K562 (cell line): ENCODE data around the gene MTERF4. TPM values are rescaled to one million over a fixed set of nuclear protein-coding genes. Genes with fewer than 3 reads are reported as not detected.
A peak's percentile ranks its signal among the peaks of the same experiment; 100 is the strongest.

Experiments used
- ATAC-seq: fragments of 200-7000 bp; cut with Tn5 transposase; 3 replicates; pipeline ENCODE4 v1.9.1; 2020; ENCODE audit warnings: moderate library complexity
- BruUV-seq: library from RNA; stranded (reverse); fragments of 400-500 nt; replicated peaks from 2 replicates; lab custom pipeline; 2021; lab: Mats Ljungman, UMichigan
- CTCF ChIA-PET: fragments of 300-600 bp; formaldehyde crosslinking; extraction: SDS; loops from one replicate; lab custom pipeline; 2021; ENCODE audit warnings: low intra/inter-chr PET ratio; lab: Yijun Ruan, JAX
- POLR2A ChIA-PET: fragments of 300-600, 350-650 bp; sonication (Branson Sonifier 250); formaldehyde crosslinking; extraction: SDS; loops from one replicate; lab custom pipeline; 2021; ENCODE audit warnings: antibody characterized with exemption, inconsistent platforms; lab: Yijun Ruan, JAX
- DNase-seq, 4 experiments: peaks; one replicate each; pipeline versions ENCODE4 v3.0.0 to v3.0.0-alpha.2; 2011 to 2018; ENCODE audit warnings: low spot score in 3 of 4, mixed read lengths in 3 of 4; ENCODE audit errors: extremely low read depth in 1 of 4
- FAIRE-seq: peaks from 2 replicates; lab custom pipeline; 2011; peaks lifted over from hg19 to GRCh38; lab: Jason Lieb, UNC
- H2AFZ ChIP-seq: 2 replicates; pipeline ENCODE4 v1.6.0; 2011; ENCODE audit warnings: low read depth, low read length, control low read depth, inconsistent platforms
- H3K27ac ChIP-seq: fragments of 200-600 bp; 3 replicates; pipeline ENCODE4 v1.8.0; 2011; ENCODE audit warnings: low read depth, mild to moderate bottlenecking, control low read depth, inconsistent platforms, low read length, moderate library complexity, mixed read lengths; ENCODE audit errors: extremely low read depth
- H3K27me3 ChIP-seq, 2 experiments: fragments of 300-600 bp in 1 of 2; 2 replicates in 1 of 2; 3 replicates in 1 of 2; pipeline versions ENCODE4 v1.6.0 to v1.8.0; 2011; ENCODE audit warnings: inconsistent platforms in 2 of 2, low read length in 2 of 2, mild to moderate bottlenecking in 1 of 2, mixed read lengths in 1 of 2, moderate library complexity in 1 of 2; ENCODE audit not compliant: control insufficient read depth in 2 of 2, insufficient read depth in 2 of 2
- H3K36me3 ChIP-seq: fragments of 300-600 bp; 3 replicates; pipeline ENCODE4 v1.8.0; 2011; ENCODE audit warnings: mild to moderate bottlenecking, low read length, inconsistent platforms; ENCODE audit not compliant: control insufficient read depth, insufficient read depth
- H3K4me1 ChIP-seq, 2 experiments: fragments of 200-600 bp in 1 of 2; replicated peaks in 1 of 2; 2 replicates in 1 of 2; 3 replicates in 1 of 2; pipeline versions ENCODE4 v1.5.1 to v1.8.0; 2011; ENCODE audit warnings: inconsistent platforms in 2 of 2, low read length in 2 of 2, mild to moderate bottlenecking in 1 of 2, mixed read lengths in 1 of 2, moderate library complexity in 1 of 2; ENCODE audit not compliant: control insufficient read depth in 2 of 2, insufficient read depth in 2 of 2
- H3K4me2 ChIP-seq: 2 replicates; pipeline ENCODE4 v1.6.1; 2011; ENCODE audit warnings: low read length, control low read depth, inconsistent platforms, mixed read lengths; ENCODE audit not compliant: insufficient read depth
- H3K4me3 ChIP-seq: fragments of 200-600 bp; sonication (generic), shearing (Covaris generic); 2 replicates; pipeline ENCODE4 v1.5.1; 2016; ENCODE audit warnings: control low read depth, inconsistent platforms
- H3K79me2 ChIP-seq: fragments of 200-600 bp; 3 replicates; pipeline ENCODE4 v1.8.0; 2011; ENCODE audit warnings: low read length, inconsistent platforms; ENCODE audit not compliant: control insufficient read depth, insufficient read depth
- H3K9ac ChIP-seq, 2 experiments: 2 replicates each; pipeline versions ENCODE4 v1.6.0 to v1.6.1; 2011; ENCODE audit warnings: low read depth in 2 of 2, low read length in 2 of 2, control low read depth in 1 of 2, inconsistent platforms in 1 of 2, mild to moderate bottlenecking in 1 of 2, mixed read lengths in 1 of 2; ENCODE audit not compliant: insufficient read depth in 1 of 2
- H3K9me1 ChIP-seq: one replicate; pipeline ENCODE4 v1.6.0; 2011; ENCODE audit warnings: inconsistent platforms, mild to moderate bottlenecking, low read length, moderate library complexity; ENCODE audit not compliant: control insufficient read depth, insufficient read depth
- H3K9me3 ChIP-seq: replicated peaks from 2 replicates; pipeline ENCODE4 v1.5.1; 2011; ENCODE audit warnings: low read depth, low read length, inconsistent platforms; ENCODE audit not compliant: control insufficient read depth, insufficient read depth
- H4K20me1 ChIP-seq: replicated peaks from 2 replicates; pipeline ENCODE4 v1.6.1; 2011; ENCODE audit warnings: low read length, inconsistent platforms, mixed read lengths; ENCODE audit not compliant: control insufficient read depth, insufficient read depth
- C11orf30 ChIP-seq: fragments of 450-650 bp; IDR thresholded peaks from 2 replicates; pipeline ENCODE4 v1.6.1; 2016; ENCODE audit warnings: low read depth, mild to moderate bottlenecking
- GTF2F1 ChIP-seq: IDR thresholded peaks from 2 replicates; pipeline ENCODE4 v1.6.1; 2011; ENCODE audit warnings: low read depth, low read length, improper control_type of control experiment
- HMG20A ChIP-seq: fragments of 450-650 bp; formaldehyde crosslinking; conservative IDR thresholded peaks from 2 replicates; pipeline ENCODE4 v1.4.0; 2020; ENCODE audit warnings: mild to moderate bottlenecking, mixed read lengths
- HMGN3 ChIP-seq: IDR thresholded peaks from 2 replicates; pipeline ENCODE4 v1.6.1; 2011; ENCODE audit warnings: borderline replicate concordance, low read depth, mild to moderate bottlenecking, mixed read lengths, low read length; ENCODE audit not compliant: insufficient read length; ENCODE audit errors: extremely low read depth
- KLF1 ChIP-seq: fragments of 450-650 bp; IDR thresholded peaks from 2 replicates; pipeline ENCODE4 v1.6.1; 2016; ENCODE audit warnings: missing genetic modification characterization, missing compliant biosample characterization
- NELFE ChIP-seq: IDR thresholded peaks from 2 replicates; pipeline ENCODE4 v1.6.1; 2011; ENCODE audit warnings: mild to moderate bottlenecking; ENCODE audit not compliant: insufficient read depth, insufficient read length
- NRF1 ChIP-seq, 2 experiments: fragments of 450-650 bp; IDR thresholded peaks in 1 of 2; conservative IDR thresholded peaks in 1 of 2; 2 replicates each; pipeline ENCODE4 v1.6.1; 2014; ENCODE audit warnings: mild to moderate bottlenecking in 2 of 2
- VEZF1 ChIP-seq: fragments of 200-800 bp; sonication (Bioruptor generic); IDR thresholded peaks from 2 replicates; pipeline ENCODE4 v1.6.1; 2017; ENCODE audit warnings: missing genetic modification characterization, missing compliant biosample characterization
- ZBTB7A ChIP-seq: IDR thresholded peaks from 2 replicates; pipeline ENCODE4 v1.6.1; 2011; ENCODE audit warnings: low read depth, mild to moderate bottlenecking, low read length, moderate library complexity, borderline replicate concordance; ENCODE audit not compliant: control insufficient read depth
- ZNF79 ChIP-seq: fragments of 250-450 bp; sonication (Bioruptor Pico); IDR thresholded peaks from 2 replicates; pipeline ENCODE4 v1.4.0; 2020; ENCODE audit warnings: low read depth, mild to moderate bottlenecking, moderate library complexity
- WGBS: fragments of 100-300 bp; shearing (Covaris generic); methylation state at CpG from one replicate; pipeline ENCODE4 v1.1.6; 2016; ENCODE audit warnings: low coverage, mixed read lengths; ENCODE audit not compliant: insufficient coverage; ENCODE audit errors: missing lambda C conversion rate; 5-methylcytosine and 5-hydroxymethylcytosine counted together
- in situ Hi-C: fragments of 300-500 bp; cut with MboI; formaldehyde crosslinking; loops from 4 replicates; pipeline ENCODE4 v1.15.0; 2018; ENCODE audit warnings: inconsistent platforms, mixed read lengths
- intact Hi-C: fragments of 100-400 bp; cut with micrococcal nuclease; formaldehyde crosslinking; loops from 2 replicates; pipeline ENCODE4 v1.14.2; 2022
- polyA plus RNA-seq, 8 experiments: library from polyadenylated mRNA; depleted of rRNA in 4 of 8; stranded (reverse) in 5 of 8; unstranded in 3 of 8; fragments of >200 nt; fragmentation: Nextera tagmentation in 2 of 8; fragmentation: Illumina TruSeq in 1 of 8; extraction: Ambion mirVana in 2 of 8; extraction: Trizol in 1 of 8; gene quantifications; 2 replicates each; pipeline versions ENCODE4 v1.2.1 to v1.2.3, GENCODE V29; 2011 to 2014; ENCODE audit warnings: inconsistent platforms in 1 of 8, missing spikeins in 1 of 8
- total RNA-seq, 7 experiments: library from RNA; depleted of rRNA in 6 of 7; stranded (reverse); fragments of >200 nt in 6 of 7; fragmentation: Illumina TruSeq in 2 of 7; extraction: Trizol in 2 of 7; gene quantifications; 2 replicates each; pipeline versions ENCODE4 v1.2.1 to v1.2.3, GENCODE V29; 2011 to 2021; ENCODE audit warnings: low replicate concordance in 1 of 7
- TF ChIP-seq, protein P1 (sequence below): sonication (generic); formaldehyde crosslinking; IDR thresholded peaks from 2 replicates; pipeline ENCODE4 v1.8.0; 2023; ENCODE audit warnings: missing genetic modification reagents, mild to moderate bottlenecking, borderline replicate concordance

MTERF4 gene
- total and polyA plus RNA-seq, 9 of the 15 experiments (the other 6 are each of a cell fraction or from before 2014, with no cell fraction given): 15.3 to 29.6 (median 21.2) TPM

- TF ChIP-seq, protein P1, sequence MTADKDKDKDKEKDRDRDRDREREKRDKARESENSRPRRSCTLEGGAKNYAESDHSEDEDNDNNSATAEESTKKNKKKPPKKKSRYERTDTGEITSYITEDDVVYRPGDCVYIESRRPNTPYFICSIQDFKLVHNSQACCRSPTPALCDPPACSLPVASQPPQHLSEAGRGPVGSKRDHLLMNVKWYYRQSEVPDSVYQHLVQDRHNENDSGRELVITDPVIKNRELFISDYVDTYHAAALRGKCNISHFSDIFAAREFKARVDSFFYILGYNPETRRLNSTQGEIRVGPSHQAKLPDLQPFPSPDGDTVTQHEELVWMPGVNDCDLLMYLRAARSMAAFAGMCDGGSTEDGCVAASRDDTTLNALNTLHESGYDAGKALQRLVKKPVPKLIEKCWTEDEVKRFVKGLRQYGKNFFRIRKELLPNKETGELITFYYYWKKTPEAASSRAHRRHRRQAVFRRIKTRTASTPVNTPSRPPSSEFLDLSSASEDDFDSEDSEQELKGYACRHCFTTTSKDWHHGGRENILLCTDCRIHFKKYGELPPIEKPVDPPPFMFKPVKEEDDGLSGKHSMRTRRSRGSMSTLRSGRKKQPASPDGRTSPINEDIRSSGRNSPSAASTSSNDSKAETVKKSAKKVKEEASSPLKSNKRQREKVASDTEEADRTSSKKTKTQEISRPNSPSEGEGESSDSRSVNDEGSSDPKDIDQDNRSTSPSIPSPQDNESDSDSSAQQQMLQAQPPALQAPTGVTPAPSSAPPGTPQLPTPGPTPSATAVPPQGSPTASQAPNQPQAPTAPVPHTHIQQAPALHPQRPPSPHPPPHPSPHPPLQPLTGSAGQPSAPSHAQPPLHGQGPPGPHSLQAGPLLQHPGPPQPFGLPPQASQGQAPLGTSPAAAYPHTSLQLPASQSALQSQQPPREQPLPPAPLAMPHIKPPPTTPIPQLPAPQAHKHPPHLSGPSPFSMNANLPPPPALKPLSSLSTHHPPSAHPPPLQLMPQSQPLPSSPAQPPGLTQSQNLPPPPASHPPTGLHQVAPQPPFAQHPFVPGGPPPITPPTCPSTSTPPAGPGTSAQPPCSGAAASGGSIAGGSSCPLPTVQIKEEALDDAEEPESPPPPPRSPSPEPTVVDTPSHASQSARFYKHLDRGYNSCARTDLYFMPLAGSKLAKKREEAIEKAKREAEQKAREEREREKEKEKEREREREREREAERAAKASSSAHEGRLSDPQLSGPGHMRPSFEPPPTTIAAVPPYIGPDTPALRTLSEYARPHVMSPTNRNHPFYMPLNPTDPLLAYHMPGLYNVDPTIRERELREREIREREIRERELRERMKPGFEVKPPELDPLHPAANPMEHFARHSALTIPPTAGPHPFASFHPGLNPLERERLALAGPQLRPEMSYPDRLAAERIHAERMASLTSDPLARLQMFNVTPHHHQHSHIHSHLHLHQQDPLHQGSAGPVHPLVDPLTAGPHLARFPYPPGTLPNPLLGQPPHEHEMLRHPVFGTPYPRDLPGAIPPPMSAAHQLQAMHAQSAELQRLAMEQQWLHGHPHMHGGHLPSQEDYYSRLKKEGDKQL: no peak
Observed at GRCh38 chr2:241102239-241102803, at the start of gene MTERF4 (continued).

DNA sequence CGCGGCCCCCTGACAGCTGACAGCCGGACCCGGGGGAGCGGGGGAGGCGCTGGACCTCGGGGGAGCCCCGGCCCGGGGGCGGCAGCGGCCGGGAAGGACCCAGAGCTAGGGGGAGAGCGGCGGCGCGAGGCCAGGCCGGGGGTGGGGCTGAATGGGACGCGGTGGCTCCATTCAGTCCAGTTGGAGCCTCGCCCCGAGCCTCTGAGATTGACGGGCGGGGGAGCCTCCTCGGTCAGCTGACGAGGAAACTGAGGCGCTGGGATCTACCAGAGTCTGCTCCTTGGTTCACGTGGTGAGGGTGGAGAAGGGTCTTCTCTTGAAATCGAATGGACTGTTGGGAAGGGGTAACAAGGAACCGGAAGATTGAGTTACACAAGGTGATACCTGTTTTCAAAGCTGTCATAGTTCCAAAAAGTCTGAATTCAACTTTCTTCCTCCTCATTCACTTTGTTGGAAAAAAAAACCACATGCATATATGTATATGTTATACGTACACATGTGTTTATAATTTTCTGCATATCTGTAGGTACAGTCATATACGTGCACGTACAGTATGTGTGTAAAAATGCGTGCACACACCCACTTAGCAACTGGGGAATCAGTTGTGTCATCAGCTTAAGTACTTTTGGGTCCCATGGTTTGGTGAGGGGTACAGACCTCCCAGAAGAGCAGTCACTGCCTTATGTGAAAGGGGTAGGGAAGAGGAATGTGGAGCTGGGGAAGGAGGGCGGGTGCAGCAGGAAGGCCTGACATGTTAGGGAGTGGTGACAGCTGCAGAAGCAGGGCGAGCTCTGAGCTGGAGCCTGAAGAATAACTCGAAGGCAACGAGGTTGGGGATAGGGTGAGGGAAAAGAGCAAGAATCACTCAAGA is 48.8 kb upstream of the MTERF4 start:
- POLR2A ChIA-PET: interaction anchor here (0.7 to 1.4 kb wide), 6 partner anchors 10 to 317 kb away, joined by 3 to 5 read pairs (median 4); partner anchors contain the start of gene MTERF4
- no peak for DNase-seq
- no TSS peak for BruUV-seq
- peaks cover 16% of the 10 kb centered on the region; the same call in 2 of the 3 replicates for H3K36me3 ChIP-seq
- no peaks in the 10 kb centered on the region for H4K20me1 ChIP-seq
- H3K4me3 ChIP-seq: peak overlapping the region; percentile 98
- 4% methylated on average over 21 of the region's 37 CpGs for WGBS
- H3K9me1 ChIP-seq: no peaks in the 10 kb centered on the region
- CTCF ChIA-PET: no interaction called here
- peak; percentile 11 for FAIRE-seq
- peak overlapping the region; percentile 59 to 93 for H3K9ac ChIP-seq
- H2AFZ ChIP-seq: peak overlapping the region; percentile 72
- H3K9me3 ChIP-seq: no peaks in the 10 kb centered on the region
- peaks cover 14 to 26% of the 10 kb centered on the region in 2 experiments; a peak in 4 of 5 replicates for H3K4me1 ChIP-seq
- ATAC-seq: peak; percentile 7; the same call in 2 of the 3 replicates
- H3K27ac ChIP-seq: peak overlapping the region; percentile 58
- H3K79me2 ChIP-seq: peaks cover 25% of the 10 kb centered on the region
- peak overlapping the region; percentile 91 for H3K4me2 ChIP-seq
- no peaks in the 10 kb centered on the region for H3K27me3 ChIP-seq
- intact Hi-C loops (loop anchor here (1.0 kb wide), 1 partner anchor 73 kb away; no protein-coding TSS in a partner anchor), in situ Hi-C loops (no loop called here)
- TF ChIP-seq HMG20A (CRISPR knock-in tag) (no peak), NRF1 (conservative IDR thresholded peaks at IDR 0.05 in 1 of 2, IDR thresholded peaks at IDR 0.05 in 1 of 2) (no peak), HMGN3 (peak; percentile 44), KLF1 (tag) (no peak), C11orf30 (0 out of 2 replicates have a peak, but pooled peaks have one; percentile 34), ZBTB7A (0 out of 2 replicates have a peak, but pooled peaks have one; percentile 47), NELFE (no peak), GTF2F1 (no peak), VEZF1 (CRISPR knock-in tag) (peak; percentile 47; the same call in 1 of the 2 replicates), ZNF79 (CRISPR knock-in tag) (no peak)
